GM18907 (cell line): Measurements from ENCODE around the gene NKD1.

ENCODE experiments used
- ATAC-seq: cut with Tn5 transposase; IDR thresholded peaks from one replicate; pipeline ENCODE4 v1.9.1; 2021; ENCODE audit warnings: mild to moderate bottlenecking, moderate library complexity; ENCODE audit not compliant: unreplicated experiment

NKD1 gene

GRCh38 chr16:50610331-50611262 lies 62.4 kb downstream of the NKD1 start:
- no peak for ATAC-seq

- ATAC-seq = no peak
Measured at GRCh38 chr16:50611332-50611934, 63.2 kb downstream of the NKD1 start.

- no peak for ATAC-seq
Measured at GRCh38 chr16:50611995-50612848, 64.0 kb downstream of the NKD1 start.

- no peak for ATAC-seq
Measured at GRCh38 chr16:50612849-50613198, 64.6 kb downstream of the NKD1 start.

GRCh38 chr16:50613281-50613963 lies 65.2 kb downstream of the NKD1 start:
- ATAC-seq = no peak

- ATAC-seq = no peak
Measured at GRCh38 chr16:50613964-50614474, 65.8 kb downstream of the NKD1 start.

GRCh38 chr16:50614955-50615724 lies 66.9 kb downstream of the NKD1 start:
- ATAC-seq = no peak

- ATAC-seq = no peak
Measured at GRCh38 chr16:50615891-50616290, 67.7 kb downstream of the NKD1 start.

GRCh38 chr16:50616386-50616785 lies 68.2 kb downstream of the NKD1 start:
- ATAC-seq = no peak

- no peak for ATAC-seq
Measured at GRCh38 chr16:50616883-50617645, 68.9 kb downstream of the NKD1 start.

- ATAC-seq = no peak
Measured at GRCh38 chr16:50617646-50618184, 69.5 kb downstream of the NKD1 start.

- no peak for ATAC-seq
Measured at GRCh38 chr16:50618238-50618918, 70.2 kb downstream of the NKD1 start.

GRCh38 chr16:50619702-50620491 lies 71.7 kb downstream of the NKD1 start:
- ATAC-seq = no peak

- ATAC-seq = no peak
Measured at GRCh38 chr16:50620646-50621451, 72.7 kb downstream of the NKD1 start.

- no peak for ATAC-seq
Measured at GRCh38 chr16:50621452-50621792, 73.2 kb downstream of the NKD1 start.

GRCh38 chr16:50622029-50622428 lies 73.8 kb downstream of the NKD1 start:
- no peak for ATAC-seq
